ENCODE measurements around the gene PTPN6. TPM values are rescaled to one million over a fixed set of nuclear protein-coding genes. Genes with fewer than 3 reads are reported as not detected.
"Not testable (repeated sequence)": the region's sequence is repeated elsewhere in the genome, so short reads cannot be mapped to it uniquely, and the experiment has no call there.

Gene PTPN6
- not detected in 2 replicates for total RNA-seq (2014; rRNA removed; shearing (Covaris generic); ENCODE audit: low replicate concordance)

- no peak within 1 kb of the TSS for H3K4me3 ChIP-seq
- H3K27me3 ChIP-seq = no peaks in the 10 kb centered on the region
- no peaks in the 10 kb centered on the region for H3K9me3 ChIP-seq
- H3K36me3 ChIP-seq = no peaks in the 10 kb centered on the region
- DNase-seq = no peak
Observed at GRCh38 chr12:6950811-6951540, at the start of gene PTPN6. Gene PTPN6 (plus strand): TSS chr12:6951356. CDS start chr12:6951513, 157 bp downstream.

- Histone ChIP-seq H3K27me3 (no peaks in the 10 kb centered on the region), H3K9me3 (no peaks in the 10 kb centered on the region), H3K4me3 (no peak overlapping the region), H3K36me3 (no peaks in the 10 kb centered on the region)
- DNase-seq = no peak
Observed at GRCh38 chr12:6902448-6902847, 48.7 kb upstream of the PTPN6 start.

GRCh38 chr12:6903722-6904121, 47.4 kb upstream of the PTPN6 start:
- Histone ChIP-seq H3K27me3 (no peaks in the 10 kb centered on the region), H3K9me3 (no peaks in the 10 kb centered on the region), H3K4me3 (no peak overlapping the region), H3K36me3 (no peaks in the 10 kb centered on the region)
- DNase-seq = no peak

- H3K9me3 ChIP-seq = no peaks in the 10 kb centered on the region
- H3K4me3 ChIP-seq = peak within 1 kb of the TSS; percentile 76
- H3K27me3 ChIP-seq = no peaks in the 10 kb centered on the region
- H3K36me3 ChIP-seq = no peaks in the 10 kb centered on the region
- DNase-seq = peak; percentile 95
Observed at GRCh38 chr12:6904280-6905276, 46.6 kb upstream of the PTPN6 start, which contains the start of gene LRRC23. Gene LRRC23 (plus strand): TSS chr12:6904822. CDS start chr12:6905634, 812 bp downstream.

GRCh38 chr12:6905414-6906040, 45.6 kb upstream of the PTPN6 start:
- Histone ChIP-seq H3K27me3 (no peaks in the 10 kb centered on the region), H3K9me3 (no peaks in the 10 kb centered on the region), H3K36me3 (no peaks in the 10 kb centered on the region), H3K4me3 (peak overlapping the region; percentile 76)
- no peak for DNase-seq

GRCh38 chr12:6908141-6908540, 43.0 kb upstream of the PTPN6 start:
- not testable (repeated sequence) for DNase-seq, H3K4me3 ChIP-seq, H3K27me3 ChIP-seq, H3K36me3 ChIP-seq, H3K9me3 ChIP-seq

GRCh38 chr12:6909421-6910145, 41.6 kb upstream of the PTPN6 start:
- Histone ChIP-seq H3K9me3 (no peaks in the 10 kb centered on the region), H3K36me3 (no peaks in the 10 kb centered on the region), H3K4me3 (no peak overlapping the region), H3K27me3 (no peaks in the 10 kb centered on the region)
- no peak for DNase-seq

GRCh38 chr12:6912164-6912935, 38.8 kb upstream of the PTPN6 start:
- no peaks in the 10 kb centered on the region for H3K27me3 ChIP-seq
- DNase-seq = no peak
- peaks cover 4% of the 10 kb centered on the region; the same call in 1 of the 2 replicates for H3K36me3 ChIP-seq
- no peaks in the 10 kb centered on the region for H3K9me3 ChIP-seq
- H3K4me3 ChIP-seq = no peak overlapping the region

GRCh38 chr12:6914246-6914946, 36.8 kb upstream of the PTPN6 start, which contains the start of gene ENO2:
Gene ENO2 (plus strand): TSS chr12:6914580. CDS start chr12:6915833, 1,253 bp downstream.
- Histone ChIP-seq H3K27me3 (no peaks in the 10 kb centered on the region), H3K4me3 (peak within 1 kb of the TSS; percentile 73), H3K36me3 (peaks cover 4% of the 10 kb centered on the region; the same call in 1 of the 2 replicates), H3K9me3 (no peaks in the 10 kb centered on the region)
- peak; percentile 84 for DNase-seq

- H3K9me3 ChIP-seq = no peaks in the 10 kb centered on the region
- no peaks in the 10 kb centered on the region for H3K27me3 ChIP-seq
- DNase-seq = no peak
- H3K36me3 ChIP-seq = peaks cover 4% of the 10 kb centered on the region; the same call in 1 of the 2 replicates
- peak overlapping the region; percentile 73 for H3K4me3 ChIP-seq
Observed at GRCh38 chr12:6914947-6915788, 36.0 kb upstream of the PTPN6 start.

GRCh38 chr12:6915789-6916285, 35.3 kb upstream of the PTPN6 start:
- no peak for DNase-seq
- Histone ChIP-seq H3K27me3 (no peaks in the 10 kb centered on the region), H3K4me3 (no peak overlapping the region), H3K36me3 (peaks cover 4% of the 10 kb centered on the region; the same call in 1 of the 2 replicates), H3K9me3 (no peaks in the 10 kb centered on the region)

GRCh38 chr12:6916426-6917200, 34.5 kb upstream of the PTPN6 start:
- Histone ChIP-seq H3K4me3 (no peak overlapping the region), H3K9me3 (no peaks in the 10 kb centered on the region), H3K27me3 (no peaks in the 10 kb centered on the region), H3K36me3 (peaks cover 4% of the 10 kb centered on the region; the same call in 1 of the 2 replicates)
- no peak for DNase-seq

GRCh38 chr12:6917491-6918231, 33.5 kb upstream of the PTPN6 start:
- peaks cover 9% of the 10 kb centered on the region; the same call in 1 of the 2 replicates for H3K36me3 ChIP-seq
- no peaks in the 10 kb centered on the region for H3K27me3 ChIP-seq
- no peaks in the 10 kb centered on the region for H3K9me3 ChIP-seq
- no peak overlapping the region for H3K4me3 ChIP-seq
- DNase-seq = no peak
